Spleen (tissue), 11 donors: ENCODE results near the gene KRTAP9-7. TPM values are rescaled to one million over a fixed set of nuclear protein-coding genes. Genes with fewer than 3 reads are reported as not detected.
"Not testable (repeated sequence)": the region's sequence is repeated elsewhere in the genome, so short reads cannot be mapped to it uniquely, and the experiment has no call there.

Experiments
- DNase-seq: peaks from one replicate; pipeline ENCODE4 v3.0.0-alpha.2; 2020
- H3K27ac ChIP-seq, 8 donors: fragments of 200-600 bp; sonication (generic) in 7 of 8; 1 replicate in 4 of 8; 2 replicates in 4 of 8; pipeline versions ENCODE4 v1.5.0 to v1.8.0; 2016 to 2021; ENCODE audit warnings: inconsistent platforms in 4 of 8, mild to moderate bottlenecking in 4 of 8, moderate library complexity in 1 of 8
- H3K27me3 ChIP-seq, 7 donors: fragments of 200-600 bp; sonication (generic) in 6 of 7; replicated peaks in 1 of 7; 1 replicate in 4 of 7; 2 replicates in 3 of 7; pipeline versions ENCODE4 v1.5.0 to v1.8.0; 2016 to 2021; ENCODE audit warnings: inconsistent platforms in 3 of 7, mild to moderate bottlenecking in 1 of 7
- H3K36me3 ChIP-seq, 6 donors: fragments of 200-600 bp; sonication (generic) in 5 of 6; 1 replicate in 4 of 6; 2 replicates in 2 of 6; pipeline versions ENCODE4 v1.5.0 to v1.8.0; 2016 to 2021; ENCODE audit warnings: inconsistent platforms in 2 of 6
- H3K4me1 ChIP-seq, 6 donors: fragments of 200-600 bp; sonication (generic) in 5 of 6; 1 replicate in 3 of 6; 2 replicates in 3 of 6; pipeline versions ENCODE4 v1.5.0 to v1.8.0; 2016 to 2021; ENCODE audit warnings: inconsistent platforms in 3 of 6
- H3K4me3 ChIP-seq, 8 donors: fragments of 200-600 bp; sonication (generic) in 7 of 8; 1 replicate in 4 of 8; 2 replicates in 4 of 8; pipeline versions ENCODE4 v1.5.0 to v1.8.0; 2016 to 2021; ENCODE audit warnings: inconsistent platforms in 4 of 8, mild to moderate bottlenecking in 4 of 8, moderate library complexity in 2 of 8
- H3K9me3 ChIP-seq, 8 donors: fragments of 200-600 bp; sonication (generic) in 7 of 8; 1 replicate in 4 of 8; 2 replicates in 4 of 8; pipeline versions ENCODE4 v1.5.0 to v1.8.0; 2016 to 2021; ENCODE audit warnings: inconsistent platforms in 4 of 8
- POLR2A ChIP-seq, 3 donors: fragments of 450-650 bp; IDR thresholded peaks; one replicate each; pipeline ENCODE4 v1.5.1; 2017; ENCODE audit warnings: antibody characterized with exemption in 3 of 3, mild to moderate bottlenecking in 1 of 3
- POLR2AphosphoS5 ChIP-seq, 3 donors: sonication (generic); formaldehyde crosslinking; IDR thresholded peaks; one replicate each; pipeline ENCODE4 v1.5.1; 2017; ENCODE audit warnings: antibody characterized with exemption in 3 of 3
- WGBS, 5 donors: extraction: QIAGEN DNeasy Blood & Tissue Kit in 3 of 5; methylation state at CpG; one replicate each; pipeline versions ENCODE4 v1.1.5 to v1.1.7; 2013 to 2018; 5-methylcytosine and 5-hydroxymethylcytosine counted together
- intact Hi-C: fragments of 100-400 bp; cut with DNase I; formaldehyde crosslinking; loops from one replicate; pipeline ENCODE4 v1.15.0; 2023; ENCODE audit warnings: low total_unique reads
- polyA plus RNA-seq, 3 donors: library from polyadenylated mRNA; stranded (reverse); fragments of 200-250 nt; gene quantifications; one replicate each; pipeline ENCODE4 v1.2.1, GENCODE V29; 2013
- total RNA-seq, 7 donors: library from RNA; depleted of rRNA in 3 of 7; stranded (reverse); fragments of >200 nt in 3 of 7; fragmentation: NEBNext Ultra II Directional in 4 of 7; extraction: Animal tissue kit (Norgen Biotek cat#: 25700) in 4 of 7; gene quantifications; one replicate each; pipeline versions ENCODE4 v1.1.0 to v1.2.1, GENCODE V29; 2016 to 2021
- TF ChIP-seq, protein P1 (sequence below), 11 experiments: fragments of 200-600 bp in 7 of 11; fragments of 450-650 bp in 4 of 11; sonication (generic) in 4 of 11; IDR thresholded peaks in 8 of 11; conservative IDR thresholded peaks in 3 of 11; 1 replicate in 7 of 11; 2 replicates in 4 of 11; pipeline versions ENCODE4 v1.4.0 to v1.8.0; 2016 to 2021; ENCODE audit warnings: antibody characterized with exemption in 11 of 11, inconsistent platforms in 4 of 11, mild to moderate bottlenecking in 1 of 11
- donor health status: healthy with polysubstance abuse.
- donor health status: DM: no; HTN: no; CAD: no; lungs with moderate emphysema.
- donor health status: DM: no; HTN: no; CAD: no.
- donor health status: Bipolar disorder and iron deficiency.
- donor health status: healthy.
- donor health status: DM: no; HTN: no; CAD: no.
- donor health status: DM: yes; HTN: yes; CAD: no.

KRTAP9-7 gene
- total and polyA plus RNA-seq, 10 donors: not detected

DNA sequence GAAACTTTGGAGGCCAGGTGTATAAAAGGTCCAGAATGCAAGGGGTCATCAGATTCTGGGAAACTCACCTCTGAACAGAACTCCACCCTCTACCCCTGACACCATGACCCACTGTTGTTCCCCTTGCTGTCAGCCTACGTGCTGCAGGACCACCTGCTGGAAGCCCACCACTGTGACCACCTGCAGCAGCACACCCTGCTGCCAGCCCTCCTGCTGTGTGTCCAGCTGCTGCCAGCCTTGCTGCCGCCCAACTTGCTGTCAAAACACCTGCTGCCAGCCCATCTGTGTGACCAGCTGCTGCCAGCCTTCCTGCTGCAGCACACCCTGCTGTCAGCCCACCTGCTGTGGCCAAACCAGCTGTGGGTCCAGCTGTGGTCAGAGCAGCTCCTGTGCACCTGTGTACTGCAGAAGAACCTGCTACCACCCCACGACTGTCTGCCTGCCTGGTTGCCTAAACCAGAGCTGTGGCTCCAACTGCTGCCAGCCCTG is 37.5 kb upstream of the KRTAP9-7 start, which contains the start of gene KRTAP9-8:
TSS of gene KRTAP9-8 (plus strand) at position 51 of the 489 bp plus-strand sequence. CDS start at position 104, 53 bp downstream.
- intact Hi-C loops, H3K4me1 ChIP-seq, H3K27ac ChIP-seq, H3K36me3 ChIP-seq, H3K9me3 ChIP-seq, H3K4me3 ChIP-seq, DNase-seq: not testable (repeated sequence)
- H3K27me3 ChIP-seq: peaks cover 0 to 18% (median 0%) of the 10 kb centered on the region in 7 donors
- WGBS, 5 donors: 33 to 70% (median 55%) methylated on average over 2 to 3 of the region's 3 CpGs; no CpG with 5 or more reads in 1 of the 5 donors

- intact Hi-C loops: not testable (repeated sequence)
- 42 to 54% (median 45%) methylated on average over 2 of the region's 2 CpGs for WGBS, 5 donors
Measured at GRCh38 chr17:41246995-41247787, 28.3 kb upstream of the KRTAP9-7 start.

DNA sequence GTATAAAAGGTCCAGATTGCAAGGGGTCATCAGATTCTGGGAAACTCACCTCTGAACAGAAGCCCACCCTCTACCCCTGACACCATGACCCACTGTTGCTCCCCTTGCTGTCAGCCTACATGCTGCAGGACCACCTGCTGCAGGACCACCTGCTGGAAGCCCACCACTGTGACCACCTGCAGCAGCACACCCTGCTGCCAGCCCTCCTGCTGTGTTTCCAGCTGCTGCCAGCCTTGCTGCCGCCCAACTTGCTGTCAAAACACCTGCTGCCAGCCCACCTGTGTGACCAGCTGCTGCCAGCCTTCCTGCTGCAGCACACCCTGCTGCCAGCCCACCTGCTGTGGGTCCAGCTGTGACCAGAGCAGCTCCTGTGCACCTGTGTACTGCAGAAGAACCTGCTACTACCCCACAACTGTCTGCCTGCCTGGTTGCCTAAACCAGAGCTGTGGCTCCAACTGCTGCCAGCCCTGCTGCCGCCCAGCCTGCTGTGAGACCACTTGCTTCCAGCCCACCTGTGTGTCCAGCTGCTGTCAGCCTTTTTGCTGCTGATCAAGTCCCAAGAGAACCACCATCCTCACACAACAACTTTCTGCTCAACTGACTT is 25.8 kb upstream of the KRTAP9-7 start, which contains the start of gene KRTAP9-4:
TSS of gene KRTAP9-4 (plus strand) at position 51 of the 604 bp plus-strand sequence. CDS start at position 85, 34 bp downstream.
- DNase-seq, H3K4me3 ChIP-seq, H3K9me3 ChIP-seq, H3K27me3 ChIP-seq, intact Hi-C loops, H3K27ac ChIP-seq, H3K4me1 ChIP-seq, H3K36me3 ChIP-seq: not testable (repeated sequence)
- 44 to 72% (median 70%) methylated on average over 1 to 2 of the region's 2 CpGs for WGBS, 5 donors

More at GRCh38 chr17:41246995-41247787, 28.3 kb upstream of the KRTAP9-7 start:
- H3K9me3 ChIP-seq, H3K36me3 ChIP-seq, H3K27me3 ChIP-seq, DNase-seq, H3K27ac ChIP-seq, H3K4me1 ChIP-seq, H3K4me3 ChIP-seq: not testable (repeated sequence)

DNA sequence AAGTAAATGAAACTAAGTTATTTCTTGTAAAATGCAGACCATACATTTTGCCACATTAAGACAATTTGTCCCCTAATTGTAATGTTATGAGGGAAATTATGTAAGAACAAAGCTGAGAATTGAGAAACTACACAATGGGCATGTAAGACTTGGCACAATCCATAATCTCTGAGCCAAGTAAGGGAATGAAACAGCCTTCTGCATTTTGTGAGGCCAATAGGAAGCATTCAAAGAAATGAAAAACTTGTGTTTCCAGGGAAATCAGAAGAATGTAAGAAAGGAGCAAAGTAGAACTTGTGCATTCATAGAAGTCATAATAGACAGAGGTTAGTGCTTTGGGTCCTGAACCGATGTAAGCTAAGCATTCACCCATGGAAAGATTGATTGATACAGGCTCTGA is 24.2 kb upstream of the KRTAP9-7 start:
- no peaks in the 10 kb centered on the region for H3K9me3 ChIP-seq
- TF ChIP-seq POLR2A (IDR thresholded peaks at IDR 0.05): no peak
- TF ChIP-seq, protein P1, sequence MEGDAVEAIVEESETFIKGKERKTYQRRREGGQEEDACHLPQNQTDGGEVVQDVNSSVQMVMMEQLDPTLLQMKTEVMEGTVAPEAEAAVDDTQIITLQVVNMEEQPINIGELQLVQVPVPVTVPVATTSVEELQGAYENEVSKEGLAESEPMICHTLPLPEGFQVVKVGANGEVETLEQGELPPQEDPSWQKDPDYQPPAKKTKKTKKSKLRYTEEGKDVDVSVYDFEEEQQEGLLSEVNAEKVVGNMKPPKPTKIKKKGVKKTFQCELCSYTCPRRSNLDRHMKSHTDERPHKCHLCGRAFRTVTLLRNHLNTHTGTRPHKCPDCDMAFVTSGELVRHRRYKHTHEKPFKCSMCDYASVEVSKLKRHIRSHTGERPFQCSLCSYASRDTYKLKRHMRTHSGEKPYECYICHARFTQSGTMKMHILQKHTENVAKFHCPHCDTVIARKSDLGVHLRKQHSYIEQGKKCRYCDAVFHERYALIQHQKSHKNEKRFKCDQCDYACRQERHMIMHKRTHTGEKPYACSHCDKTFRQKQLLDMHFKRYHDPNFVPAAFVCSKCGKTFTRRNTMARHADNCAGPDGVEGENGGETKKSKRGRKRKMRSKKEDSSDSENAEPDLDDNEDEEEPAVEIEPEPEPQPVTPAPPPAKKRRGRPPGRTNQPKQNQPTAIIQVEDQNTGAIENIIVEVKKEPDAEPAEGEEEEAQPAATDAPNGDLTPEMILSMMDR (IDR thresholded peaks at IDR 0.05 in 8 of 11, conservative IDR thresholded peaks at IDR 0.05 in 3 of 11): no peak
- no peak for TF ChIP-seq POLR2AphosphoS5 (IDR thresholded peaks at IDR 0.05)
- WGBS, 5 donors: 79 to 100% (median 90%) methylated on average over 1 of the region's 1 CpG
- H3K27me3 ChIP-seq: peaks cover 0 to 5% (median 4%) of the 10 kb centered on the region in 7 donors
- no peak overlapping the region for H3K27ac ChIP-seq
- H3K4me1 ChIP-seq: no peaks in the 10 kb centered on the region
- no peak for DNase-seq
- H3K4me3 ChIP-seq: no peak overlapping the region
- intact Hi-C loops: no loop called here
- no peaks in the 10 kb centered on the region for H3K36me3 ChIP-seq

DNA sequence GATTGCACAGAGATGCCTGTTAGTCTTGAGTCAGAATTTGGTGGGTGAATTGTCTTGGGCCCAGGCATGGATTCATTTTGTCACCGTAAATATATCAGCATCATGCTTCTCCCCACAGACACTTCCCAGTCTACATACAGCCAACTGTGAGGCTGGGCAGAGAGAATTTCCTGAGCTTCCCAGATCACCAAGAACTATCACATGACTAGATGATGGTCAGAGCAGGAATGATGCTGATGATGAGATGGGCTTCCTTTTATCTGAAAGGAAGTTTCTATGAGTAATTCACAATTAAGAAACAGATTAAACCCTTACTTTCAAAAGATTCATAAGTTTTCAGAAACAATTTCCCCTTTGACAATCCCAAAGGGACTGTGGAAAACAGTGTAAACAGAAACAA is 20.6 kb upstream of the KRTAP9-7 start:
- Histone ChIP-seq H3K4me3 (no peak overlapping the region), H3K27ac (no peak overlapping the region), H3K27me3 (peaks cover 0 to 20% (median 5%) of the 10 kb centered on the region in 7 donors), H3K4me1 (no peaks in the 10 kb centered on the region), H3K36me3 (no peaks in the 10 kb centered on the region), H3K9me3 (no peaks in the 10 kb centered on the region)
- intact Hi-C loops: no loop called here
- DNase-seq: no peak
- TF ChIP-seq POLR2AphosphoS5 (IDR thresholded peaks at IDR 0.05) (no peak), POLR2A (IDR thresholded peaks at IDR 0.05) (no peak)
- TF ChIP-seq, protein P1 (IDR thresholded peaks at IDR 0.05 in 8 of 11, conservative IDR thresholded peaks at IDR 0.05 in 3 of 11): no peak
- 0 to 59% (median 48%) methylated on average over 1 of the region's 1 CpG for WGBS, 5 donors

GRCh38 chr17:41255381-41256290 is 19.9 kb upstream of the KRTAP9-7 start, which contains the start of gene KRTAP9-9:
Gene KRTAP9-9 (plus strand): TSS chr17:41255384.
- intact Hi-C loops, H3K4me1 ChIP-seq, H3K27ac ChIP-seq, DNase-seq, H3K4me3 ChIP-seq, H3K9me3 ChIP-seq, H3K36me3 ChIP-seq: not testable (repeated sequence)
- H3K27me3 ChIP-seq: peaks cover 0 to 20% (median 5%) of the 10 kb centered on the region in 7 donors
- 74 to 88% (median 79%) methylated on average over 4 to 5 of the region's 5 CpGs for WGBS, 5 donors
